GM12865 (cell line): Measurements from ENCODE around the gene EIF5A2.

Experiments
- DNase-seq: peaks from one replicate; pipeline ENCODE4 v3.0.0; 2010; ENCODE audit warnings: low read depth
- H3K4me3 ChIP-seq: 2 replicates; pipeline ENCODE4 v1.5.1; 2011; ENCODE audit warnings: mild to moderate bottlenecking, low read depth, low read length, control low read depth
- TF ChIP-seq, protein P1 (sequence below): IDR thresholded peaks from 2 replicates; pipeline ENCODE4 v1.5.1; 2011; ENCODE audit warnings: low read length, control low read depth, low read depth, inconsistent platforms; ENCODE audit not compliant: insufficient read depth; ENCODE audit errors: missing control alignments

Gene EIF5A2

GRCh38 chr3:170910542-170910941 is 2.1 kb upstream of the EIF5A2 start:
- no peak overlapping the region for H3K4me3 ChIP-seq
- TF ChIP-seq, protein P1, sequence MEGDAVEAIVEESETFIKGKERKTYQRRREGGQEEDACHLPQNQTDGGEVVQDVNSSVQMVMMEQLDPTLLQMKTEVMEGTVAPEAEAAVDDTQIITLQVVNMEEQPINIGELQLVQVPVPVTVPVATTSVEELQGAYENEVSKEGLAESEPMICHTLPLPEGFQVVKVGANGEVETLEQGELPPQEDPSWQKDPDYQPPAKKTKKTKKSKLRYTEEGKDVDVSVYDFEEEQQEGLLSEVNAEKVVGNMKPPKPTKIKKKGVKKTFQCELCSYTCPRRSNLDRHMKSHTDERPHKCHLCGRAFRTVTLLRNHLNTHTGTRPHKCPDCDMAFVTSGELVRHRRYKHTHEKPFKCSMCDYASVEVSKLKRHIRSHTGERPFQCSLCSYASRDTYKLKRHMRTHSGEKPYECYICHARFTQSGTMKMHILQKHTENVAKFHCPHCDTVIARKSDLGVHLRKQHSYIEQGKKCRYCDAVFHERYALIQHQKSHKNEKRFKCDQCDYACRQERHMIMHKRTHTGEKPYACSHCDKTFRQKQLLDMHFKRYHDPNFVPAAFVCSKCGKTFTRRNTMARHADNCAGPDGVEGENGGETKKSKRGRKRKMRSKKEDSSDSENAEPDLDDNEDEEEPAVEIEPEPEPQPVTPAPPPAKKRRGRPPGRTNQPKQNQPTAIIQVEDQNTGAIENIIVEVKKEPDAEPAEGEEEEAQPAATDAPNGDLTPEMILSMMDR: no peak
- DNase-seq: no peak

DNA sequence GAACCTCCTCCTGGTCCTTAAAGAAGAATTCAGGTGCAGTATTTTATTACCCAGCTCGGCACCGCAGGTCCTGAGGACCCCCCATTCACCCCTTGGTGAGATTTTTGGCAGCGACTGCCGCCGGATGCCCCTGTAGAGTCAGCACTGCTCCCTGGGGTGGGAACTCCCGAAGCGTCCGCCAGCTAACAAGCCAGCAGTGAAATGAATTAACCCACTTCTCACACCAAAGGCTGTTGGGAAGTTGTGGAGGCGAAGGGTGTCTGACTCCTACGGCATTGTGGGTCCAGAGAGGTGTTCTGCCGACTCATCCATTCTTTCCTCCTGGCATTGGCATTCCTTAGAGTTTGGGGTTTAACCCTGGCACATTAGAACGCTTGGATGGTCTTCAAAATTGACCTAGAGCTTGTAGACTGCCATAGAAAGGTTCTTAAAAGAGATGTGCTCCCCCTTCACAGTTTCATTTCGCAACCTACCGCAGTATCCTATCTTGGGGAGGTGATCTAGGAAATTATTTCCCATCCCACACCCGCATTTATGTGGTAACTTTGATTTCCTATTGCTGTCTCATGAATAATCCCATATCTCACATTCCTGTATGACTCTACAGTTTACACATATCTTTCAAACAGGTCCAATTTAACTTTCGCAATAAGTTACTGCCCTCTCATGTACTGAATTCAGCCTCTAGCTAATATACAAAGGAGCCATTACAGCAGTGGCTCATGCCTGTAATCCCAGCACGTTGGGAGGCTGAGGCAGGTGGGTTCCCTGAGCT is 879 bp upstream of the EIF5A2 start:
- no peak overlapping the region for H3K4me3 ChIP-seq
- TF ChIP-seq, protein P1: no peak
- DNase-seq: no peak

DNA sequence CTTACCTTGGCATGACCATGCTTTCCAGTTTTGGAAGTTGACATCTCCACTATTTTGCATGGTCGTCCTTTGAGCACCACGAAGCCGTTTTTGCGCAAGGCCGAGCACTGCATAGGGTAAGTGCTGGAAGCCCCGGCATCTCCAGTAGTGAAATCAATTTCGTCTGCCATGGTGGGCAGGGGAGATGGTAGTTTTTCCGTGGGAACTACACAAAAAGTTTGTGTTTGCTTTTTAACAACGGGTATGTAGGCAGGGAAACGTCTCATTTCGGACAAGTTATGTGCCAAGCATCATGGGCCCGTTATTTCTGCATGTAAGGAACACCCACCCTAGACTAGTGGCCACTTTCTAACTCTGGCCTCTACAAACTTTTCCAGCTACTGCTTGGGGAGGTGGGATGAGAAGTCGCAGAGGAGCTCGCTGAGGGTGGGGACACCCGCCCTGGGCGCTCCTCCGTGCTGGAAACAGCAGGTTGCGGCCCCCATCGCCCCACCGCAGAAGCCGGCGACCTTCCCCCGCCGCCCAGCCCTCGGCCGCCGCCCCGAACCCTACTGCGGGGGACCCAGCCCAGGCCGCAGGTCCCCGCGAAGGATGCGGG is 701 bp downstream of the EIF5A2 start:
- TF ChIP-seq, protein P1: no peak
- DNase-seq: peak; percentile 8
- H3K4me3 ChIP-seq: peak overlapping the region; percentile 76

- TF ChIP-seq, protein P1: no peak
- DNase-seq: no peak
- H3K4me3 ChIP-seq: no peak overlapping the region
These were observed 2.6 kb downstream of the EIF5A2 start for GRCh38 chr3:170905862-170906261.

- TF ChIP-seq, protein P1: no peak
- no peak overlapping the region for H3K4me3 ChIP-seq
- no peak for DNase-seq
These were observed 5.3 kb downstream of the EIF5A2 start for GRCh38 chr3:170903123-170903522.

GRCh38 chr3:170899455-170899854 is 9.0 kb downstream of the EIF5A2 start:
- no peak for DNase-seq
- no peak overlapping the region for H3K4me3 ChIP-seq
- TF ChIP-seq, protein P1: no peak
